Neural crest cell (in vitro differentiated cells): ENCODE measurements around the gene WSCD2. TPM values are rescaled to one million over a fixed set of nuclear protein-coding genes. Genes with fewer than 3 reads are reported as not detected.

Source experiments
- DNase-seq: peaks from one replicate; pipeline ENCODE4 v3.0.0; 2021; ENCODE audit warnings: low read depth, mixed read lengths, low spot score
- H3K27ac Mint-ChIP-seq: one replicate; pipeline ENCODE4 v1.8.0; 2021; ENCODE audit warnings: mild to moderate bottlenecking, mixed read lengths; ENCODE audit not compliant: unreplicated experiment
- H3K27me3 Mint-ChIP-seq: 2 replicates; pipeline ENCODE4 v1.8.0; 2021; ENCODE audit warnings: low read depth, mild to moderate bottlenecking, mixed read lengths
- H3K36me3 Mint-ChIP-seq: 2 replicates; pipeline ENCODE4 v1.8.0; 2021; ENCODE audit warnings: low read depth, mild to moderate bottlenecking, mixed read lengths
- H3K4me1 Mint-ChIP-seq: 2 replicates; pipeline ENCODE4 v1.8.0; 2021; ENCODE audit warnings: mixed read lengths
- H3K4me3 Mint-ChIP-seq: one replicate; pipeline ENCODE4 v1.8.0; 2021; ENCODE audit warnings: mild to moderate bottlenecking, mixed read lengths
- H3K9me3 Mint-ChIP-seq: 2 replicates; pipeline ENCODE4 v1.8.0; 2021; ENCODE audit warnings: mixed read lengths
- total RNA-seq: library from RNA; stranded (reverse); gene quantifications from 2 replicates; pipeline ENCODE4 v1.2.1, GENCODE V29; 2021
- TF ChIP-seq, protein P1 (sequence below): fragments of 200-600 bp; sonication (generic); conservative IDR thresholded peaks from 2 replicates; pipeline ENCODE4 v1.5.0; 2021; ENCODE audit warnings: antibody characterized with exemption, mild to moderate bottlenecking

WSCD2 gene
- total RNA-seq, 1 donor from 2014 or later, result 1.4 TPM

DNA sequence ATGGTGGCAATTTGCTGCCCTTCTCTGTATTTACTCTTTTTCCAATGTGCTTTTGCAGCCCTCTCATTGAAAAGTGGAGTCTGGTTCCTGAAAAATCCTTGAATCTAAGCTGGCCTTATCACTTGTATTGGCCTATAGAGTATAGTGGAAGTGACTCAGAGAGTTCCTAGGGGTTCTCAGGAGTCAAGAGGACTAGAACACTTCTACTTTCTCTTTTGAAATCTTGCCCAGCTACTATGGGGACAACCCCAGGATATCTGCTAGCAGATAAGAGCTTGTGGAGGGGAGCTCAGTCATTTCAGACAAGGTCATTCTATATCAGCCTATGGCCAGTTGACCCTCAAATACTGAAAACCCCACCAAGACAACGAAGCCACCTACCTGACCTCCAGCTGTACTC, 26.7 kb upstream of the WSCD2 start:
- Mint-ChIP-seq H3K4me1 (no peaks in the 10 kb centered on the region), H3K27ac (no peak overlapping the region), H3K27me3 (peaks cover 39% of the 10 kb centered on the region), H3K36me3 (no peaks in the 10 kb centered on the region), H3K9me3 (no peaks in the 10 kb centered on the region), H3K4me3 (no peak overlapping the region)
- DNase-seq, result no peak
- TF ChIP-seq, protein P1, sequence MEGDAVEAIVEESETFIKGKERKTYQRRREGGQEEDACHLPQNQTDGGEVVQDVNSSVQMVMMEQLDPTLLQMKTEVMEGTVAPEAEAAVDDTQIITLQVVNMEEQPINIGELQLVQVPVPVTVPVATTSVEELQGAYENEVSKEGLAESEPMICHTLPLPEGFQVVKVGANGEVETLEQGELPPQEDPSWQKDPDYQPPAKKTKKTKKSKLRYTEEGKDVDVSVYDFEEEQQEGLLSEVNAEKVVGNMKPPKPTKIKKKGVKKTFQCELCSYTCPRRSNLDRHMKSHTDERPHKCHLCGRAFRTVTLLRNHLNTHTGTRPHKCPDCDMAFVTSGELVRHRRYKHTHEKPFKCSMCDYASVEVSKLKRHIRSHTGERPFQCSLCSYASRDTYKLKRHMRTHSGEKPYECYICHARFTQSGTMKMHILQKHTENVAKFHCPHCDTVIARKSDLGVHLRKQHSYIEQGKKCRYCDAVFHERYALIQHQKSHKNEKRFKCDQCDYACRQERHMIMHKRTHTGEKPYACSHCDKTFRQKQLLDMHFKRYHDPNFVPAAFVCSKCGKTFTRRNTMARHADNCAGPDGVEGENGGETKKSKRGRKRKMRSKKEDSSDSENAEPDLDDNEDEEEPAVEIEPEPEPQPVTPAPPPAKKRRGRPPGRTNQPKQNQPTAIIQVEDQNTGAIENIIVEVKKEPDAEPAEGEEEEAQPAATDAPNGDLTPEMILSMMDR, result no peak

DNA sequence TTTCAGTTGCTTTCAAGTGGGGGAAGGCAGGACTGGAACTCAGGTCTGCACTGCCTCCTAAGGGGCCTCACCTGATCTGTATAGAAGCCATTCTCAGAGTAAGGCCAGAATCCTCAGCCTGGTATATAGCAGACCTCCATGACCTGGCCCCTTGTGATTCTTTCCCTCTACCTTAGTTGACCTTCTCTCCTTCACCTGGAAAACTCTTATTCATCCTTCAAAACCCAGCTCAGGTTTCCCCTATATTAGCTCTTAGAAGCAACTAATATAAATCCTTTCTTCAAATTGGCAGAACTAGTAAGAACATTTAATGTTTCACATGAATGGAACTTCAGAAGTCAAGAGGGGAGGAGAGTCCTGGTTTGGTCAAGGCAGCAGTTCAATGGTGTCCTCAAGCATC, 26.0 kb upstream of the WSCD2 start:
- no peaks in the 10 kb centered on the region for H3K9me3 Mint-ChIP-seq
- no peak overlapping the region for H3K27ac Mint-ChIP-seq
- no peak for DNase-seq

DNA sequence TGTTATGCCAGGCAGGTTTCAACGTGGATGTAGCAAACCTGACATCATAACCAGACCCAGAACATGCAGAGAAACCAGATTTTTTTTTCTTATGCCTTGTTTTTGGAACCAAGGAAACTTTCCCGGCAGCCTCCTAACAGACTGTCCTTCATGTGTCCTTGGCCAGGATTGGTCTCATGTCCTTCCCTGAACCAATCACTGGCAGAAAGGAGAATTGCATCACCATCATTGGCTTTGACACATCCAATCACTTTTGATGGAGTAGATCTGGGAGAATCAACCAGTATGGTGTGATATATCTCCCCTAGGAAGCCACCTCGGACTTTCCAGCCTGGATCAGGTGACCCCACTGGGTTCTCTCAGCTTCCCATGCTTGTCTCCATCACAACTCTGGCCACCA, 25.6 kb upstream of the WSCD2 start:
- H3K4me3 Mint-ChIP-seq, result no peak overlapping the region
- DNase-seq, result no peak

More for the DNA sequence above, 26.0 kb upstream of the WSCD2 start:
- Mint-ChIP-seq H3K4me1 (no peaks in the 10 kb centered on the region), H3K27me3 (peaks cover 32% of the 10 kb centered on the region), H3K4me3 (no peak overlapping the region), H3K36me3 (no peaks in the 10 kb centered on the region)
- TF ChIP-seq, protein P1, result no peak

DNA sequence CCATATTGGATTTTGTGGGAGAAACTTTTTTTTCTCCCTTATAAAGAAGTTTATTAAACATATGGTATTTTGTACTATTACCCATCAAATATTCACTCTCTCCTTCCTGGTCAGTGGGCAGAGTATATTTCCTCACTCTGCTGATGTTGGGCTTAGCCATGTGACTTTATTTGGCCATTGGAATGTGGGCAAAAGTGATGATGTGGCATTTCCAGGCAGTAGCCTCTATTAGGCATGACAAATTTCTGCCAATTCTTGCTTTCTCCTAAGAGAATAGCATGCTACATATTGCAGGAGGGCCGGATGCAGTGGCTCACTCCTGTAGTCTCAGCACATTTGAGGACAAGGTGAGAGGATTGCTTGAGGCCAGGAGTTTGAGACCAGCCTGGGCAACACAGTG, 24.4 kb upstream of the WSCD2 start:
- H3K27ac Mint-ChIP-seq, result no peak overlapping the region
- no peaks in the 10 kb centered on the region for H3K4me1 Mint-ChIP-seq
- no peak for DNase-seq
- no peak overlapping the region for H3K4me3 Mint-ChIP-seq
- no peaks in the 10 kb centered on the region for H3K9me3 Mint-ChIP-seq
- H3K27me3 Mint-ChIP-seq, result peaks cover 17% of the 10 kb centered on the region
- no peaks in the 10 kb centered on the region for H3K36me3 Mint-ChIP-seq
- TF ChIP-seq, protein P1, result no peak

More for the DNA sequence above, 25.6 kb upstream of the WSCD2 start:
- H3K27me3 Mint-ChIP-seq, result peaks cover 28% of the 10 kb centered on the region
- no peaks in the 10 kb centered on the region for H3K9me3 Mint-ChIP-seq
- H3K27ac Mint-ChIP-seq, result no peak overlapping the region
- TF ChIP-seq, protein P1, result no peak
- H3K4me1 Mint-ChIP-seq, result no peaks in the 10 kb centered on the region
- no peaks in the 10 kb centered on the region for H3K36me3 Mint-ChIP-seq

DNA sequence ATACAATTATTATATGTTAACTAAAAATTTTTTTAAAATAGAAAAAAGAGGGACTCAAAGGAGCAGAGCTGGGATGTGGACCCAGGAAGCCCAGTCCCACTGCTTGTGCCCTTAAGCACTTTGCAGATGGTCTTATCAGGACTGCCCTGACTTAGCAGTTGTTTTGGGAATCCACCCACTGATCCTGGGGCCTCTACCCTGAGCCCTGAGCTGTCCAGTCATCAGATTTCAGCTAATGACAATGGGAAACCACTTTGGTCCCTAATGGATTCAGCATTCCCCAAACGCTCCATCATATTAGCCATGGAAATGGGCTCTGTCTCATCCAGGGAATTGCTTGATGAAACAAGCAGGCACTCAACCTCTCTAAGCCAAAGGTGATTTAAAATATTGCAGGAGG, 22.5 kb upstream of the WSCD2 start:
- Mint-ChIP-seq H3K9me3 (no peaks in the 10 kb centered on the region), H3K27ac (no peak overlapping the region), H3K27me3 (peaks cover 9% of the 10 kb centered on the region), H3K4me1 (no peaks in the 10 kb centered on the region), H3K36me3 (no peaks in the 10 kb centered on the region), H3K4me3 (no peak overlapping the region)
- TF ChIP-seq, protein P1, result no peak
- no peak for DNase-seq

DNA sequence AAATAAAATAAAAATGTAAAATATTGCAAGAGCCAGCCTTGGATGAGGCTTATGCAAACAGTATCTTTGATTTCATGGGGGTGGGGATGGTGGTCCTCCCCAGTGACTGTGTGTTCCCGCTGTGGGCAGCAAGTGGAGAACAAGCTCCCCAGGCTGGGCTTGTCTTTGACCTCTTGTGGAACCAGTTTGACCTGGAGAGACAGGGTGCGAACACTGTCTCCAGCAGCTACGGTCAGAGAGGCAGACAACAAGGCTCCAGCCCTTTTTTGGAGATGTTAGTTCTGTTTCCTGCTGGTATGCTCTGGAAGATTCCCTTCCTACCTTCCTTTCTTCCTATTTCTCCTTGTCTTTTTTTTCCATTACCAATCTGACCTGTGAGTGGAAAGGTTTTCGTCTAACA, 21.8 kb upstream of the WSCD2 start:
- no peak for DNase-seq
- TF ChIP-seq, protein P1, result no peak
- peaks cover 9% of the 10 kb centered on the region for H3K27me3 Mint-ChIP-seq
- no peak overlapping the region for H3K4me3 Mint-ChIP-seq
- no peaks in the 10 kb centered on the region for H3K4me1 Mint-ChIP-seq
- no peaks in the 10 kb centered on the region for H3K36me3 Mint-ChIP-seq
- no peaks in the 10 kb centered on the region for H3K9me3 Mint-ChIP-seq
- no peak overlapping the region for H3K27ac Mint-ChIP-seq
